Central memory CD4-positive, alpha-beta T cell (primary cell): ENCODE data around the gene GOLIM4.
"Not testable (repeated sequence)": the region's sequence is repeated elsewhere in the genome, so short reads cannot be mapped to it uniquely, and the experiment has no call there.

Experiments
- DNase-seq: peaks from one replicate; pipeline ENCODE4 v3.0.0; 2022

GOLIM4 gene

DNA sequence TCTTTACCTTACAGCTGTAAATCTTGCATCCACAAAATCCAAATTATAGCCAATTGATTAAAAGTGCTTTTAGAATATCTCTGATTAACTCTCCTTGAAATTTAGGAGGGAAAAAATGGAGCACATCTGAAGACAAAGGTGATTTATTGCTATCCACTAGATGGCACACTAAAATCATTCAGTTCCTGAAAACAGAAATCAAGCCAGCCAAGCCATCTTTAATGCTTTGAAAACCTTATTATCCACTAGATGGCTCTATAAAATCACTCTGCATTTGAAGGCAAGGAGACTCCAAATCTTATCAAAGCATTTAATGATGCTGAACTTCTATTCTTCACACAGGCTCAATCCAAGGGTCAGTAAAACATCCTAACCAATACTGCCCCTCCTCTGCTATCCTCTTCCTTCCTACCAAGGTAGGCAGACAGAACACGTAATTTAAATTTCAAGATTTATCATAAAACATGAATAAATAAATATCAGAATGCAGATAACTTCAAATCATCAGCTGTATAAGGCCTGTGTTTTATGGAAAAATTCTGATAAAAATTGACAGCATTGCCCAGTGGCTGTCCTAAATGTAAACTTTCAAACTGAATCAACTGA, 48.4 kb downstream of the GOLIM4 start:
- DNase-seq, result no peak

DNA sequence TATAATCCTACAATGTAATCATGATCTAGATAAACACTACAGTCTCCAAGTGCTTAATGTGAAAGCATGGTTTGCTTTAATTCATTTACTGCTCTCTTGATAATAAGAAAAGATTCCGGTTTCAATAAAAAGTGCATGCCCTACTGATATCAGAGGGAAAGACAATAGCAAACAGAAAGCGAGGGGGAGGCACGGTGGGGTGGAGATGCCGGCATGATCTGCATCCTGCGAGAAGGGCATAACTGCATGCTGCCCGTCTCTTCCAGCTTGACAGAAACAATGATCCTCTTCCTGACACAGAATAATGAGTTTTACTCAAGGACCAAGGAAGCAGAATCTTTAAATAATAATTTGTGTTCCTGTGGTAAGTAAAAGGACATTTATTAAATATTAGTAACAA, 51.7 kb downstream of the GOLIM4 start:
- DNase-seq, result no peak

DNA sequence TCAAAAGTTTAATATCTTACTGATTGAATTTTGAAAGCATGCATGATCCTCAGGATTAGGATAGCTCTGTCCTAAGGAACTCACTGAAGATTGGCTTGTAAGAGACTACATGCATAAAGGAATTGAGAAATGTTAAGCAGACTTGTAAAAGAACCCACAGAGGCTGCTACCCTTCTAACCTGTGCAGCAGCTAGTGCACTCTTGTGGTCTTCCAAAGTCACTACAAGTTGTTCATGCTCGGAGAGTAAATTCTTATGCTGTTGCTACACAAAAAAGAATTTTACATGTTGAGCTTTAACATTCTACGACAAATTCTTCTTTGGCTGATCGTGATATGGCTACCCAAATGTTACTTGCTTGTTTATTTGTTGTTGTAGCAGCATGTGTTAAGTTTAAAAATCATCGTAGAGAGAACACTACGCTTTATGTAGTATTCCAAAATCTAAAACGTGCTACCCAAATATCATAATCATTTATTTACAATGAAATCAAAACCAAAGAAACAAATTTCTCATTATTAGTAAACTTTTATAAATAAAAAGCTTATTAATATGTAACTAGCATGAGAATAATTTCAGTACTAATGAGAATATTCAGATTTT, 55.0 kb downstream of the GOLIM4 start:
- DNase-seq, result no peak

DNA sequence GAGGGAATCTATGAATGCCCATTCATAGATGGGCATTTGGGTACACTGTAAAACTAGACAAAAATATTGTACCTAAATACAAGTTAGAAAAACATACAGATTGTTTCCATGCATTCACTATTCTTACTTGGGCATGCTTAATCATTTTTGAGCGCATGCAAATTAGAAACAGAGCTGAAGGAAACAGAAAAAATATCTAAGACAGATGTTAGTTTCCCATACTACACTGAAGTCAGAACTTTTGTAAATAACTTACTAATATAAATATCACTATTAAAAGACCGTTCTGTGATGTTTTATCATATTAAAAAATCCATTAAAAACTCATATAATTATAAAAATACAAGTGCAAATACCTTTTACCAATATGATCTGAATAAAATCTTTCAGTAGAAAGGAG, 58.7 kb downstream of the GOLIM4 start:
- DNase-seq, result no peak

DNA sequence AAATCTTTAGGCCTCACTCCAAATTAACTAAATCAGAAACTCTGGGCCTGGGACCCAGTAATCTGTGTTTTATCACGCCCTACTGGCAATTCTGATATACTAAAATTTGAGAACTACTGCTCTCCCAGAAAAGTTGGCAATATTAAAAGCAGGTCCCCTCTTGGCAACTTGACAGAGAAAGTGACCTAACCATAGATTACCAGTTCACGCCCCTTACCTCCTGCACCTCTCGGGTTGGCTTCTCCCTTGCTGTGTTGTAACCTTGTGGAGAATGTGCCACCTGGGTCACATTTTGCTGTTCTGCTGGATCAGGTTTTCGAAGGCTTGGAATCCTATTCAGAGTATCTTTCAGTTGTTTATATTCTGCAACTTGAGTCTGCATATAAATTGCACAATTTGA, 59.1 kb downstream of the GOLIM4 start:
- no peak for DNase-seq

DNA sequence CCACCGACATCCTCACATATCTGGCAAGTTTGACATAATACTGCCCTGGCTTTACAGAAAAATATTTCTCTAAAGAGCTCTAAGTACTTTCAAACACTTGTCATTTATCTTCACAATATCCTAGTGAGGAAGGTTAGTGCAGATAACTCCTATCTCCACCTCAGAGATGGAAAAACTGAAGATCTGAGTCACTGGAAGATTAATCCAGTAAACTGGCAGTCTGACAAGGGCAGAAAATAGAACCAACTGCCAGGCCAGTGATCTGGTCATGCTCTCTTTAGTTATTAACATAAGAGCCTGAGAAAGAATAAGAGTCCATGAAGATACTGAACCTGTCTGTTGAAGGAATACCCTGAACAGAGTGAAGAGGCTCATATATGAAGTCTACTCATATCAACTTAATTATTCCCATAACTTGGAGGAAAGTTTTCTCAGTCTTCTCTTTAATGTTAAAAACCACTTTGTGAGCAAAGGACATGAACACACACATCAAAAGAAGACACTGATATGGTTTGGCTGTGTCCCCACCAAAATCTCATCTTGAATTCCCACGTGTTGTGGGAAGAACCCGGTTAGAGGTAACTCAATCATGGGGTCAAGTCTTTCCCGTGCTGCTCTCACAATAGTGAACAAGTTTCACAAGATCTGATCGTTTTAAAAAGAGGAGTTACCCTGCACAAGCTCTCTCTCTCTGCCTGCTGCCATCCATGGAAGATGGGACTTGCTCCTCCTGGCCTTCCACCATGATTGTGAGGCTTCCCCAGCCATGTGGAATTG, 61.4 kb downstream of the GOLIM4 start:
- DNase-seq, result no peak

DNA sequence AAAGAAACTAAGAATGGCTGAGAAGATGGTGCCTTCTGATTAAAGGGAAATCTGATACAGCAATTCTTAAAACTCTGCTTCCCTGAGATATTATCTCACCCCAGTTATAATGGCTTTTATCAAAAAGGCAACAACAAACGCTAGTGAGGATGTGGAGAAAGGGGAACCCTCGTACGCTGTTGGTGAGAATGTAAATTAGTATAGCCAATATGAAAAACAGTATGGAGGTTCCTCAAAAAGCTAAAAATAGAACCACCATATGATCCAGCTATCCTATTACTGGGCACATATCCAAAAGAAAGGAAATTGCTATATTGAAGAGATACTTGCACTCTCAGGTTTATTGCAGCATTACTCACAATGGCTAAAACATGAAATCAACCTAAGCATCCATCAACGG, 65.1 kb downstream of the GOLIM4 start:
- DNase-seq, result no peak

DNA sequence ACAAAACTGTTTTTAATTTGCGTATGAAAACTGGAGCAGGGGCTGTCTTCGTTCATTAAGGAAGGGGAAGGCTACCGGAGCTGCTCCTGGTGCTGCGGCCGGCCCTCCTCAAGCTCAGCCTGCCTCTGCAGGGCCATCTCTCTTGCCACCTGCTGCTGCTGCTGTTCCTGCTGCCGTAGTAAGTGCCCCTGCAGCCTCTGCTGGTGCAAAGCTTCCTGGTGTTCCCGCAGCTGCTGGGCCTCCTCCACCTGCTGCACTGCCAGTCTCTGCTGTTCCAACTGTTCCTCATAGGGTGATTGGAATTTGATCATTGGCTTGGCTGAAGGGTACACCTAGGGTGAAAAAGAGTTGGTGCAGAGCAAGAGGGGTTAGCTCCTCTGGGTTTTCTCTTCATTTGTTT, 66.0 kb downstream of the GOLIM4 start:
- DNase-seq, result no peak

DNA sequence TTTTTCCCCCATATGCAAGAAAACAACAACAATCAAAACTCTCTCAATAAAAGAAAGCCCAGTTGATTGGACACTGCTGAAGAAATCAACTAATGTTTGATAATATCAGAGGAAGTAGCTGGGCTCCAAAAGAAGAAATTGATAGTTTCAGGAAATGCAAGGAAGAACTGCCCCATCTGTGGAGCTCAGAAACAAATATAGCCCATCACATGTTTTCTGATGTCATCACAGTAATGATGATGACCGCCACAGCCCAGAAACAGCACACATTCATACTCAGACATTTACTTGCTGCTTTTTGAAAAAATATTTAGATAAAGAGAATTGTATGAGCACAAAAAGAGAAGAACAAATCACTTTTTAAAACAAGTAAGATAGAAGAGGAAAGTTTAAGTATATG, 67.6 kb downstream of the GOLIM4 start:
- no peak for DNase-seq

DNA sequence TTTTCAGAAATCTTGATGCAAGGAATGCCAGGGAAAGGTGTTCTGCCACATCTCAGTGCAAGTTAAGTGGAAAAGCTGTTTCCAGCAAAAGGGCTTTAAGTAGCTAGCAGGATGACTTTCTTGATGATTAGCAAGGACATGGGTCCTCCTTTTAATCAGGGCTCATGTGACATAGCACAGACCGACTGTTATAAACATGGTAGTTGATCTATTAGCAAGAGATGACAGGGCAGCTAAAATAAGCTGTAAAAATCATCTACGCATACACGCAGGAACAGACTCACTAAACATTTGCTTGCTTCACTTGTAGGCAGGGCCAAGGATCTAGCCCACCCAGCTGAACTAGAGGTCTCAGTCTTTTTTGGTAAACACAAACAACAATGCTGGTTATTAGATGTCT, 69.0 kb downstream of the GOLIM4 start:
- DNase-seq, result no peak

DNA sequence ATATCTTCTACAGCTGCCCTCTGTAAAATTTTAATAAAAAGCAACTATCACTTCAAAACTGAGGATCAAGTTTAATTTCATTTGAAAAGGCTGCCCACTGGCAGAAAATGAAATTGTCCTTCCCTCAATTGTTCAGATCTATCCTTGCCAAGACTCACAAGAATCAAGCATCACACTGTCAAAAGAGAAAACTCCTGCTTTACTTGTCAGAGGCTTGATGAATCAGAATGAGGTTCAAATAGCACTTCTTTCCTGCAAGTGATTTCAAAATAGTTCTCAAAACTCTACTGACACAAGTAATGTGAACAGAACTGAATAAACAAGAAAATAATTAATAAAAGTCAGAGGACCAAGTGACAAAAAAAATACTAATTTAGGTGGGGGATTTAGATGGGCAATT, 70.6 kb downstream of the GOLIM4 start:
- no peak for DNase-seq

DNA sequence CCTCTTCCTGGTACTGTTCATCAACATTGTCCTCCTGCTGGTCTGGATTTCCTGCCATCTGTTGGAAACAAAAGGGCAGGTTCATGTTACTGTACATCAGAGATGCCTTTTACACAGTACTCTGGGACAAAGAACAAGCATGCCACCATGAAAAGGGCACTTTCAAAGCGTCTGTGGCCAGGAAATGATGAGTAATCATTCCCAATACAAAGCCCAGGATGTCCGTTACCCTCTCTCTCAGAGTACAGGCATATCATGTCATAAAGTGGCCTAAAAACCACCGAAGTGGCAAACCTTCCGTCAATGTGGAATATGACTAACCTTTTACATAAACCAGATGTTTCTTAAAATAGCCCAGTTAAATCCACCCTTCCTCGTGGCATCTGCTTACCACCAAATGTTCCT, 71.2 kb downstream of the GOLIM4 start:
- no peak for DNase-seq

DNA sequence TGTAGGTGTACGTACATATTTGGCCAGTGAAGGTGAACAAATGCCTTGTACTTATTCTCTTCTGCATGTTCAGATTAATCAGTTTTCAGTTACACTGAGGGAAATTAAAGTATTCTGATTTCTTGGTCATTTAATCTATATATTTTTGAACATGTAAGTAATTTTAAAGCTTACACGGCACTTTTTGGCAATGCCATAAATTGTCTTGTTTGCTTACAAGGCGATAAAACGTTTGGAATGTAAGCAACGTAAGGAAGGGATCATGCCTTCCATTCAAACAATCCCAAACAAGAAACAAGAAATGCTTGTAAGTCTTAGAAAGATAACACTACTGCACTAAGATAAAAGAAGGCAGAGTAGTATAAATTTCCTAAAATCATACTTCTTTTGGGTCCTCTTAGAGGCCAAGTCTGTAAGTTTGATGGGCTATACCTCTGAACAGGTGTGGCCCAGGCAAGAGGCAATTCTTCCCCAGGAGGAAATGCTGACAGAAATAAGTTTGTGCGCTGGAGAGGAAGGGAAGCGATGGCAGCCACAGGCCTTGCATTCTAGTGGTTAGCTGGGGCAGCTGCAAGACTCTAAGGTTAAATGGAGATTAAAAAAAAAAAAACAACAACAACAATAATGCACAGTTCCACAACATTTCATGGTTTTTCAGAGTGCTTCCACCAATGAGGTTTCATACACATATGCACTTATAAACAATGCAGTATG, 73.8 kb downstream of the GOLIM4 start:
- DNase-seq, result no peak

DNA sequence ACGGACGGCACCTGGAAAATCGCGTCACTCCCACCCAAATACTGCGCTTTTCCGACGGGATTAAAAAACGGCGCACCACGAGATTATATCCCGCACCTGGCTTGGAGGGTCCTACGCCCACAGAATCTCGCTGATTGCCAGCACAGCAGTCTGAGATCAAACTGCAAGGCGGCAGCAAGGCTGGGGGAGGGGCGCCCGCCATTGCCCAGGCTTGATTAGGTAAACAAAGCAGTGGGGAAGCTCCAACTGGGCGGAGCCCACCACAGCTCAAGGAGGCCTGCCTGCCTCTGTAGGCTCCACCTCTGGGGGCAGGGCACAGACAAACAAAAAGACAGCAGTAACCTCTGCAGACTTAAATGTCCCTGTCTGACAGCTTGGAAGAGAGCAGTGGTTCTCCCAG, 84.4 kb downstream of the GOLIM4 start:
- not testable (repeated sequence) for DNase-seq

DNA sequence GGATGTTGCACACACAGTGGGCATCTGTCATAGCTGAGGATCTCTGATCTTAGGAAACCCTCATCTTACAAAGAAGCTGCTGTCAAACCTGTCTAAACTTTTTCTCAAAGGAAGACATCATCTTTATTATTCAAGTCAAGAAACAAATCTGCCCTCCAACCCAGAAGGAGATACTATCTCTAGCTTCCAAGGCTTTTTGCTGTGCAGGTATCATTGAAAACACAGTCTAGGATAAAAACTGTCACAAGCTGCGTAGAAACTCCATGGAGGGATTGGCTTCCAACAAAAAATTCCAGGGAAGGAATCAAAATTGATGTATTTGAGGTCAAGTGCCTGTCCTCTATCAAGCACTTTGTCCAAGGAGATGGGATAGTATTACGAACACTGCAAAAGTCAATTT, 89.1 kb downstream of the GOLIM4 start:
- DNase-seq, result no peak

DNA sequence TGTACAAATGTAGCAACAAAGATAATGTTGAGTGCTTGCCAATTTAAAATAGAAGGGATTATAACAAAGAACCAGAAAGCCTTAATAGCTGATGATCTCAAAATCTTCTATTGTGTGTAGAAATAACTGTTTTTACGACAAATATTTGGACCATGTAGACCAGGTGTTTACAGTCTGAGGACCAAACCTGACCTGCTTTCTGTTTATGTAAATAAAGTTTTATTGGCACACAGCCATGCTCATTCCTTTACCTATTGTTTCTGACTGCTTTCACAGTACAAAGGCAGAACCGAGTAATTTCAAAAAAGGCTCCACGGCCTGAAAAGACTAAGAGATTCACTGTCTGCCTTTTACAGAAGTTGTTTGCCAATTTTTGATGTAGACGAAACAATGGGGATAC, 91.8 kb downstream of the GOLIM4 start:
- DNase-seq, result no peak

DNA sequence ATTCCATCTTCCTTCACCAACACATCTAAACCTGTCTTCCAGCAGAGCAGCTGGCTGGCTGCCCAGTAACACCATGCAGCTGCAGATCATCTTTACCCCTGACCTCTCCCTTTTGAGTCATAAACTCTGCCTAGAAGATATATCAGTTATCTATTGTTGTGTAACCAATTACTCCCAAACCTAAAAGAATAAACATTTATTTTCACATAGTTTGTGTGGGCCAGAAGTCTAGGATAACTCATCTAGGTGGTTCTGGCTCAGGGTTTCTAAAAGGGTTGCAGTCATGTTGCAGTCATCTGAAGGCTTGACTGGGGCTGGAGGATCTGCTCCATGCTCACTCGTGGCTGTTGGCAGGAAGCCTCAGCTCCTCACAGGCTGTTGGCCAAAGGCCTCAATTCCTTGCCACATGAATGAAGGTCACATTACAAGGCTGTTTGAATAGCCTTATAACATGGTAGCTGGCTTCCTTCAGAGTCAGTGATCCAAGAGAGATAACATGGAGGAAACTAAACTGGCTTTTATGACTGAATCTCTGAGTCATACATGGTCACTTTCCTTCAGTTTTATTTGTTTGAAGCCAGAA, 92.8 kb downstream of the GOLIM4 start:
- DNase-seq, result no peak

DNA sequence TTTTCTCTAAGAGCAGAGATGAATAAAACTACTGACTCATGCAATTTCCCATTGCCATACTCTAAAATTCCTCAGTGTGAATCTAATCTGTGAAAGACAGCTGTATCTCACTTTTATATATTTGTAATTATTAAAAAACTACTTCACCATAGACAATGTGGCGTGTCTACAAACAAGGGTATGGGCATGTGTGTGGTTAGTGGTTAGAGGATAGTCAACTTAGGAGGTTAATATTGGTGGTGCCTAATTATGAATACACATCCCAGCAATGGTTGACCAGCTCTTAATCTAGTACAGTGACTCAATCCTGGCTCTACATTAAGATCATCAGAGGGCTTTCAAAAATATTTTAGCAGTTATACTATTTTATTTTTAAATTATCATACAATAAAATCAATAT, 94.5 kb downstream of the GOLIM4 start:
- no peak for DNase-seq

DNA sequence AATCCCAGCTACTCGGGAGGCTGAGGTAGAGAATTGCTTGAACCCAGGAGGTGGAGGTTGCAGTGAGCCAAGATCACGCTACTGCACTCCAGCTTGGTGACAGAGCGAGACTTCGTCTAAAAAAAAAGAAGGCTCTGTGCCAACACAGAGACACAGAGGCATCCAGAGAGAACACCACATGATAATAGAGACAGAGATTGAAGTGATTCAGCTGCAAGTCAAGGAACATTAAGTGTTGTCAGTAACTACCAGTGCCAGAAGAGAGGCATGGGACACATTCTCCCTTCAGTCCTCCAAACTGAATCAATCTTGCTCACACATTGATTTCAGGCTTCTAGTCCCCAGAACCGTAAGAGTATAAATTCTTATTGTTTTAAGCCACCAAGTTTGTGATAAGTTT, 97.5 kb downstream of the GOLIM4 start:
- no peak for DNase-seq

DNA sequence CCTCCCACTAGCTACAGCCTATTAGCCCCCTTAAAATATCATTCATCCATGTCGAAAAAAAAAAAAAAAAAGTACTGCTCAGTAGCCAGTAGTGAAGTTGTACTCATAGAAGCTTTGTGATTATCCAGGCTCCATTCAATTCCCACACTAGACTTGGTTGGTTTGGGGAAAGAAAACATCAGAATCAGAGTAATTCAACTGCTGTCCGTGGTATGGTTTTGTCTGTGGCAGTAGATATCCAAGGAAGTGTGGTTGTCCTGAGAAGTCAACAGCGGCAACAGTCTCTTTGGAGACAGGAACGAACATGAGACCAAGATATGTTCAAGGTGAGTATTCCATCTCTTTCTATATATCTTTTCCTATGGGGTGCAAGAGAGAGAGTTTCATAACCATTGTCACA, 99.2 kb downstream of the GOLIM4 start:
- no peak for DNase-seq

DNA sequence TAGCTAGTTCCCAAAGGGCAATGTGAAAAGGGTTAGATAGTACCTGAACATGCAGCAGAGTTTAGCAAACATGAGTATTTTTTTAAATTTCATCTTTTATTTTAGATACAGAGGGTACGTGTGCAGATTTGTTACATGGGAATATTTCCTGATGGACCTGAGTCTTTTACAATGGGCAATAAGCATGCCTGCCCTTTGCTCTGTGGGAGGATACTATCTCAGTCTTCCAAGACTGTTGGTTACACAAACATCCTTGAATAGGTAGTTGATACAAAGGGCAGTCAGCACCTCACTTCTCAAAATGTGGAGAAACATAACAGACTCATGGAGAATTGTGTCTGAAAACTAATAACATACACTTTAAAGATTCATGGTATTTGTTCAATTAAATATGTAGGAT, 103.3 kb downstream of the GOLIM4 start:
- DNase-seq, result no peak

DNA sequence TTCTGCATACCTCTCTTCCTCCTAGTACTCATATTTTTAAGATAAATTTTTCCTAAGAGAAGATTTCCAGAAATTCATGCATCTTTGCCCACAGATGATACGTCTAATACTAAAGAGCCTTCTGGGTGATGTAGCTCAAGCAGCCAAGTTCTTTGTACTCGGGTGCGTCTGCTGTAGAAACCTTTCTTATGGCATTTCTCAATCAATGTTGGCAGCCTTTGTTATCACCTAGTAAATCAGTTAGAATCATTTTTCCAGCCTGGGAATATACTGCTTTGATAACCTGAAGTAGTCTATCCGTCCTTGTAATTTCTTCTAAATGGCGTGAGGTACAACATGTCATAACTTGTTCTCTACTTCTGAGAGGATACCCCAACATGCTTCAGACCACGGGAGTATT, 104.5 kb downstream of the GOLIM4 start:
- DNase-seq, result no peak

DNA sequence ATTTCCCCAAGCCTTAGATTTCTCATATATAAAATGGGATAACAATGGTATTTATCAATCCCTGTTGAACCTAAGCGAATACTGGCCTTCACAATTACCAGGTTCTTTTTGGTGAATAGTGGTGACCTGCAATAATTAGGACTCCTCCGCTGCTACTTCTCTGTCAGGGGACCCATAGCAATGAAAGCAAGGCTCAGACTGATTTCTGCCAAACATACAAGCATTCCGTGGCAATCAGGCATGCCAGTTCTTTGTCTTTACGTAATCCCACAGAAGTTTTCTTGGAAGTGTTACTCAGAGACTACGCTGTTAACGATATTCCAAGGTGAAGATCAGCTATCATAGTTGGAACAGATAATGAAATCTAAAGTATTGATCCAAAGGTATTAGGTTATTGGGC, 105.7 kb downstream of the GOLIM4 start:
- DNase-seq, result no peak

DNA sequence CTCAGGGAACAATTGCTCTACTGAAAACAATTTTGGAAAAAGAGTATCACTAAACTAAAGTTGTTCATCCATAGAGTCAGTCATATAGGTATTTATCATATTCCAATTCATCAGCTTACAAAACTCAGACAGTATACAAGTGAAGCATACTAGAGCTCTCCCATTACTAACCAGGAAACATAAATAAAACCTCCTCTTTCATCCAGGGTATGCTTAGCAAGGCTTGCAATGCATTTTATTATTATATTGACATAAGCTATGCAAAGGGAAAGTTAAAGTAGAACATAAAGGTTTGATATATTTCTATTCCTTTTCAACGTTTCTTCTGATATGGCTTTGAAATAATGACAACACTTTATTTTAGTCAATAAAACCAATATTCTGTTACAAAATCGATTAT, 106.7 kb downstream of the GOLIM4 start:
- no peak for DNase-seq
